H1 (cell line): ENCODE data around the gene TECPR2. TPM values are rescaled to one million over a fixed set of nuclear protein-coding genes. Genes with fewer than 3 reads are reported as not detected.
A peak's percentile ranks its signal among the peaks of the same experiment; 100 is the strongest.

Source experiments
- CTCF ChIA-PET: fragments of 300-600 bp; sonication (Branson Sonifier 250); formaldehyde crosslinking; loops from one replicate; lab custom pipeline; 2021; ENCODE audit not compliant: partially characterized antibody; lab: Charles Lee
- POLR2A ChIA-PET: fragments of 300-600 bp; sonication (Branson Sonifier 250); formaldehyde crosslinking; loops from one replicate; lab custom pipeline; 2021; ENCODE audit warnings: inconsistent platforms; ENCODE audit not compliant: partially characterized antibody; lab: Charles Lee
- DNase-seq, 2 experiments: peaks; one replicate each; pipeline versions ENCODE4 v3.0.0 to v3.0.0-alpha.2; 2010 to 2022; ENCODE audit warnings: low spot score in 2 of 2, low read depth in 1 of 2, mixed read lengths in 1 of 2
- FAIRE-seq: peaks from 2 replicates; lab custom pipeline; 2011; peaks lifted over from hg19 to GRCh38; lab: Jason Lieb, UNC
- H2AFZ ChIP-seq: 2 replicates; pipeline ENCODE4 v1.8.1; 2012; ENCODE audit warnings: low read length, inconsistent platforms
- H2AK5ac ChIP-seq: 2 replicates; pipeline ENCODE4 v1.6.1; 2013; ENCODE audit warnings: low read depth, low read length
- H2BK120ac ChIP-seq: replicated peaks from 2 replicates; pipeline ENCODE3; 2013; ENCODE audit warnings: low read depth, low read length, inconsistent platforms
- H2BK12ac ChIP-seq: 2 replicates; pipeline ENCODE4 v1.6.1; 2013; ENCODE audit warnings: low read depth, low read length
- H2BK15ac ChIP-seq: 2 replicates; pipeline ENCODE4 v1.6.1; 2013; ENCODE audit warnings: low read length
- H2BK20ac ChIP-seq: 2 replicates; pipeline ENCODE4 v1.6.1; 2013; ENCODE audit warnings: low read length
- H2BK5ac ChIP-seq: 2 replicates; pipeline ENCODE4 v1.6.1; 2013; ENCODE audit warnings: low read depth, low read length
- H3K14ac ChIP-seq: 2 replicates; pipeline ENCODE4 v1.6.1; 2013; ENCODE audit warnings: inconsistent platforms; ENCODE audit not compliant: insufficient read length
- H3K18ac ChIP-seq: 2 replicates; pipeline ENCODE4 v1.6.1; 2013; ENCODE audit warnings: low read length; ENCODE audit errors: extremely low read depth
- H3K23ac ChIP-seq: 2 replicates; pipeline ENCODE4 v1.6.1; 2013; ENCODE audit warnings: inconsistent platforms; ENCODE audit not compliant: insufficient read length
- H3K23me2 ChIP-seq: 2 replicates; pipeline ENCODE4 v1.6.1; 2013; ENCODE audit warnings: low read depth, low read length
- H3K27ac ChIP-seq: 2 replicates; pipeline ENCODE4 v1.6.1; 2011; ENCODE audit warnings: low read depth, low read length, inconsistent platforms
- H3K27me3 ChIP-seq, 4 experiments: replicated peaks in 1 of 4; 1 replicate in 1 of 4; 2 replicates in 3 of 4; pipeline versions ENCODE4 v1.6.1 to v1.8.1; 2011 to 2013; ENCODE audit warnings: low read length in 3 of 4, mild to moderate bottlenecking in 3 of 4, inconsistent platforms in 2 of 4, mixed read lengths in 2 of 4, moderate library complexity in 1 of 4; ENCODE audit not compliant: control insufficient read depth in 3 of 4, insufficient read depth in 3 of 4; ENCODE audit errors: extremely low read depth in 1 of 4
- H3K36me3 ChIP-seq, 4 experiments: 2 replicates each; pipeline versions ENCODE4 v1.6.1 to v1.8.1; 2011 to 2013; ENCODE audit warnings: mild to moderate bottlenecking in 4 of 4, low read length in 3 of 4, moderate library complexity in 2 of 4, control low read depth in 1 of 4, inconsistent platforms in 1 of 4; ENCODE audit not compliant: insufficient read depth in 4 of 4, control insufficient read depth in 2 of 4
- H3K4ac ChIP-seq: replicated peaks from 2 replicates; pipeline ENCODE3; 2013; ENCODE audit warnings: low read length, low read depth, mixed read lengths, inconsistent platforms; ENCODE audit not compliant: insufficient read length
- H3K4me1 ChIP-seq, 4 experiments: replicated peaks in 1 of 4; 1 replicate in 1 of 4; 2 replicates in 3 of 4; pipeline versions ENCODE4 v1.6.1 to v1.8.1; 2011 to 2013; ENCODE audit warnings: low read length in 3 of 4, inconsistent platforms in 2 of 4, mixed read lengths in 1 of 4; ENCODE audit not compliant: insufficient read depth in 4 of 4, control insufficient read depth in 3 of 4
- H3K4me2 ChIP-seq, 2 experiments: 2 replicates each; pipeline versions ENCODE4 v1.6.1 to v1.8.1; 2011 to 2013; ENCODE audit warnings: low read depth in 2 of 2, low read length in 2 of 2, control low read depth in 1 of 2, inconsistent platforms in 1 of 2, mild to moderate bottlenecking in 1 of 2; ENCODE audit not compliant: insufficient read depth in 1 of 2
- H3K4me3 ChIP-seq, 4 experiments: fragments of 200-600, 300-600 bp in 1 of 4; sonication (generic), shearing (Covaris generic), sonication (Bioruptor Twin) in 1 of 4; 2 replicates each; pipeline versions ENCODE4 v1.5.1 to v1.8.1; 2011 to 2016; ENCODE audit warnings: low read length in 4 of 4, low read depth in 3 of 4, control low read depth in 2 of 4, inconsistent platforms in 2 of 4, mild to moderate bottlenecking in 2 of 4, mixed read lengths in 1 of 4, moderate library complexity in 1 of 4; ENCODE audit not compliant: insufficient read depth in 2 of 4; ENCODE audit errors: extremely low read depth in 1 of 4
- H3K56ac ChIP-seq: replicated peaks from 2 replicates; pipeline ENCODE3; 2013; ENCODE audit warnings: low read depth, mild to moderate bottlenecking, mixed read lengths, low read length, inconsistent platforms; ENCODE audit not compliant: insufficient read length
- H3K79me1 ChIP-seq: 2 replicates; pipeline ENCODE4 v1.6.1; 2013; ENCODE audit warnings: low read depth, low read length, control low read depth
- H3K79me2 ChIP-seq, 2 experiments: 2 replicates each; pipeline versions ENCODE4 v1.6.1 to v1.8.1; 2012 to 2013; ENCODE audit warnings: low read length in 2 of 2, mild to moderate bottlenecking in 2 of 2, inconsistent platforms in 1 of 2; ENCODE audit not compliant: insufficient read depth in 2 of 2, control insufficient read depth in 1 of 2
- H3K9ac ChIP-seq, 4 experiments: replicated peaks in 1 of 4; 1 replicate in 1 of 4; 2 replicates in 3 of 4; pipeline versions ENCODE4 v1.6.1 to v1.8.1; 2011 to 2013; ENCODE audit warnings: low read depth in 3 of 4, low read length in 3 of 4, control low read depth in 2 of 4, mild to moderate bottlenecking in 2 of 4, moderate library complexity in 2 of 4, inconsistent platforms in 1 of 4; ENCODE audit errors: extremely low read depth in 1 of 4
- H3K9me3 ChIP-seq, 2 experiments: 2 replicates each; pipeline versions ENCODE4 v1.6.1 to v1.8.1; 2012 to 2013; ENCODE audit warnings: mild to moderate bottlenecking in 2 of 2, moderate library complexity in 2 of 2, control low read depth in 1 of 2, inconsistent platforms in 1 of 2, low read depth in 1 of 2, low read length in 1 of 2, mixed read lengths in 1 of 2; ENCODE audit not compliant: insufficient read depth in 2 of 2
- H4K20me1 ChIP-seq, 2 experiments: replicated peaks in 1 of 2; 2 replicates each; pipeline versions ENCODE3 to v1.8.1; 2011 to 2013; ENCODE audit warnings: inconsistent platforms in 2 of 2, low read length in 2 of 2, mild to moderate bottlenecking in 1 of 2; ENCODE audit not compliant: insufficient read depth in 2 of 2, control insufficient read depth in 1 of 2
- H4K5ac ChIP-seq: 2 replicates; pipeline ENCODE4 v1.6.1; 2013; ENCODE audit warnings: low read length, low read depth, mixed read lengths, inconsistent platforms; ENCODE audit not compliant: insufficient read length
- H4K8ac ChIP-seq: 2 replicates; pipeline ENCODE4 v1.8.0; 2013; ENCODE audit warnings: mild to moderate bottlenecking, moderate library complexity, low read length, inconsistent platforms; ENCODE audit not compliant: insufficient read depth; ENCODE audit errors: extremely low read depth
- H4K91ac ChIP-seq: replicated peaks from 2 replicates; pipeline ENCODE3; 2013; ENCODE audit warnings: low read length, mixed read lengths, inconsistent platforms; ENCODE audit not compliant: insufficient read length
- ASH2L ChIP-seq: fragments of 200-600, 300-600 bp; sonication (generic); IDR thresholded peaks from one replicate; pipeline ENCODE4 v1.7.1; 2017; ENCODE audit warnings: low read length
- CTCF ChIP-seq, 3 experiments: IDR thresholded peaks; 1 replicate in 2 of 3; 2 replicates in 1 of 3; pipeline versions ENCODE4 v1.5.1 to v1.6.1; 2011; ENCODE audit warnings: low read length in 3 of 3, mild to moderate bottlenecking in 3 of 3, inconsistent platforms in 2 of 3, low read depth in 1 of 3, moderate library complexity in 1 of 3; ENCODE audit not compliant: insufficient read depth in 1 of 3; ENCODE audit errors: control extremely low read depth in 1 of 3
- E2F6 ChIP-seq: IDR thresholded peaks from 2 replicates; pipeline ENCODE4 v1.6.1; 2012; ENCODE audit warnings: inconsistent platforms
- FOSL1 ChIP-seq: IDR thresholded peaks from 2 replicates; pipeline ENCODE4 v1.6.1; 2011; ENCODE audit warnings: mild to moderate bottlenecking, low read depth, low read length, moderate library complexity; ENCODE audit not compliant: insufficient read depth
- GABPA ChIP-seq: IDR thresholded peaks from 2 replicates; pipeline ENCODE4 v1.6.1; 2011; ENCODE audit warnings: mild to moderate bottlenecking, low read length, moderate library complexity, borderline replicate concordance; ENCODE audit not compliant: insufficient read depth
- NRF1 ChIP-seq: IDR thresholded peaks from 2 replicates; pipeline ENCODE4 v1.6.1; 2011; ENCODE audit warnings: mild to moderate bottlenecking, low read depth, low read length, improper control_type of control experiment
- SIRT6 ChIP-seq: IDR thresholded peaks from one replicate; pipeline ENCODE4 v1.7.1; 2012; ENCODE audit warnings: low read length, inconsistent platforms
- TCF12 ChIP-seq: IDR thresholded peaks from 2 replicates; pipeline ENCODE4 v1.6.1; 2011; ENCODE audit warnings: low read depth, mild to moderate bottlenecking, low read length
- WGBS, 2 experiments: shearing (Covaris generic) in 1 of 2; methylation state at CpG; one replicate each; pipeline versions ENCODE4 v1.1.6 to v1.1.7; 2013 to 2015; ENCODE audit warnings: low lambda C conversion rate in 2 of 2, mixed read lengths in 2 of 2, inconsistent platforms in 1 of 2, low coverage in 1 of 2, missing lambda C conversion rate in 1 of 2; ENCODE audit not compliant: insufficient replicate concordance in 2 of 2, insufficient coverage in 1 of 2, insufficient read length in 1 of 2; ENCODE audit errors: extremely low coverage in 1 of 2, missing lambda C conversion rate in 1 of 2; 5-methylcytosine and 5-hydroxymethylcytosine counted together
- polyA plus RNA-seq, 7 experiments: library from polyadenylated mRNA; depleted of rRNA in 3 of 7; stranded (reverse) in 5 of 7; unstranded in 2 of 7; fragments of >200 nt in 5 of 7; fragments of 200-250 nt in 2 of 7; gene quantifications; 1 replicate in 5 of 7; 2 replicates in 1 of 7; 4 replicates in 1 of 7; pipeline versions ENCODE4 v1.2.1 to v1.2.3, GENCODE V29; 2011 to 2013; ENCODE audit warnings: missing spikeins in 2 of 7, mixed read lengths in 2 of 7
- total RNA-seq: library from RNA; stranded (reverse); fragmentation: NEBNext Ultra II Directional; extraction: Animal tissue kit (Norgen Biotek cat#: 25700); gene quantifications from 2 replicates; pipeline ENCODE4 v1.2.1, GENCODE V29; 2021

The TECPR2 gene
- total and polyA plus RNA-seq, 2 of the 8 experiments (the other 6 are each of a cell fraction or from before 2014, with no cell fraction given): 6.8 to 19.4 TPM

- no peak overlapping the region for H3K14ac ChIP-seq
- H2BK120ac ChIP-seq: peak overlapping the region; percentile 87
- H3K27me3 ChIP-seq: peaks cover 0 to 7% (median 4%) of the 10 kb centered on the region in 4 experiments; a peak in 4 of 7 replicates
- H3K79me2 ChIP-seq: no peaks in the 10 kb centered on the region
- H2BK15ac ChIP-seq: peak overlapping the region; percentile 98
- DNase-seq (peak in 1 of 2 experiments; percentile 70), FAIRE-seq (no peak)
- H2AK5ac ChIP-seq: no peak overlapping the region
- no peaks in the 10 kb centered on the region for H3K79me1 ChIP-seq
- no peak overlapping the region for H3K23ac ChIP-seq
- ChIA-PET CTCF (interaction anchor here (0.6 to 1.7 kb wide), 4 partner anchors 36 to 152 kb away, joined by 3 to 5 read pairs (median 3); no protein-coding TSS in a partner anchor), POLR2A (interaction anchor here (0.7 to 8.5 kb wide), 4 partner anchors 11 to 60 kb away, joined by 3 to 50 read pairs (median 4); no protein-coding TSS in a partner anchor)
- peaks cover 6% of the 10 kb centered on the region; the same call in 1 of the 2 replicates for H3K23me2 ChIP-seq
- peak overlapping the region; percentile 14 to 53 (median 18); a peak in 5 of 8 replicates for H3K4me3 ChIP-seq
- H3K9ac ChIP-seq: no peak overlapping the region
- H3K18ac ChIP-seq: peak overlapping the region; percentile 83
- peaks cover 3 to 24% (median 14%) of the 10 kb centered on the region in 4 experiments for H3K4me1 ChIP-seq
- H2AFZ ChIP-seq: peak overlapping the region; percentile 84
- H2BK20ac ChIP-seq: no peak overlapping the region
- H3K4me2 ChIP-seq: peak overlapping the region; percentile 72 to 77
- TF ChIP-seq SIRT6 (no peak), NRF1 (no peak), CTCF (IDR thresholded peaks at IDR 0.05; ENCODE audit: control extremely low read depth in 1 of 3, insufficient read depth in 1 of 3, low read depth in 1 of 3, low read length in 3 of 3) (no peak), E2F6 (0 out of 2 replicates have a peak, but pooled peaks have one; percentile 17), GABPA (no peak), ASH2L (peak; percentile 5), TCF12 (no peak), FOSL1 (no peak)
- WGBS, 2 experiments: 21% methylated on average over 22 of the region's 43 CpGs; no CpG with 5 or more reads in 1 of the 2 experiments
- no peak overlapping the region for H2BK12ac ChIP-seq
- peak overlapping the region; percentile 15 for H4K5ac ChIP-seq
- H3K56ac ChIP-seq: no peak overlapping the region
- peak overlapping the region; percentile 77; the same call in 1 of the 2 replicates for H2BK5ac ChIP-seq
- no peaks in the 10 kb centered on the region for H3K9me3 ChIP-seq
- no peak overlapping the region for H3K27ac ChIP-seq
- peak overlapping the region; percentile 68 for H4K91ac ChIP-seq
- no peaks in the 10 kb centered on the region for H3K36me3 ChIP-seq
- H4K8ac ChIP-seq: peak overlapping the region; percentile 91
- peak overlapping the region; percentile 78 for H3K4ac ChIP-seq
- H4K20me1 ChIP-seq: no peaks in the 10 kb centered on the region
Observed at GRCh38 chr14:102544046-102544746, 181.5 kb downstream of the TECPR2 start.
